GM12873 (cell line): ENCODE data around the gene PLXDC2.

Experiments
- TF ChIP-seq, protein P1 (sequence below): IDR thresholded peaks from 2 replicates; pipeline ENCODE4 v1.5.1; 2012; ENCODE audit warnings: low read depth, mild to moderate bottlenecking, moderate library complexity, low read length, control low read depth; ENCODE audit not compliant: insufficient read depth; ENCODE audit errors: missing control alignments

Gene PLXDC2

DNA sequence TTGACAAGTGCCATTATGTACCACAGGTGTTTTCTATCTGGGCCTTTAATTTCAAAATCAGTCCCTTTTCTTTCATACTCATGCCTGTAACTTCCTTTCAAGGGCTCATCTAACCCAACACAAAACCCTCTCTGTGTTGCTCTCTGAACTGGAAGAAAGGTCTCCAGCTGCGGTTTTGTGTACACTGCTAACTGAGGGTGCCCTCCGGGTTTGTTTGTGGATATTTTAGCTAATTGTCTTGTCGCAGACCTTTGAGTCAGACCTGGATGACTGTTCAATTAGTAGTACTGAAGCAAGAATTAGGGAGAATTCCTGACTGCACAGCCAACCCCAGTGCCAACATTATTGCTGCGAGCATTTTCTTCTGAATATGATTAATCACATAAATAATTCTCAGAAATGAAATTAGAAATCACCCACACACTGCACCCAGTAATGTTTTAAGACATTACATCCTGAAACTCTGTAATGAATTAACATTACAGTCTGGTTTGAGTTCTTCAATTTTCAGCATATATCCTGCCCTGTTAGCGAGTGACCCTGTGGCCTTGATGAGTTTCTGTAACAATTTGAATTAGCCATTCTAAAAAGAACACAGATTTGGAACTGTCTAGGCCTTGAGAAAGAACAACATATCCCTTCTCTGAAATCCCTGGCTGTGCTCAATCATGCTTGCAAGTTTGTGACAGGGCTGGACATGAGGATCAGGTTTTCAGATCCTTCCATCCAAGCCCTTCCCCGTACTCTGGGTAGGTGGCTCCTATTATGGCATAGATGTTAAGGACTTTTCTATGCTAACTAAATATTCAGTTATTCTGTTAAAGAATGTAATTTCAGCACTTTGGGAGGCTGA is 460.1 kb downstream of the PLXDC2 start:
- TF ChIP-seq, protein P1, sequence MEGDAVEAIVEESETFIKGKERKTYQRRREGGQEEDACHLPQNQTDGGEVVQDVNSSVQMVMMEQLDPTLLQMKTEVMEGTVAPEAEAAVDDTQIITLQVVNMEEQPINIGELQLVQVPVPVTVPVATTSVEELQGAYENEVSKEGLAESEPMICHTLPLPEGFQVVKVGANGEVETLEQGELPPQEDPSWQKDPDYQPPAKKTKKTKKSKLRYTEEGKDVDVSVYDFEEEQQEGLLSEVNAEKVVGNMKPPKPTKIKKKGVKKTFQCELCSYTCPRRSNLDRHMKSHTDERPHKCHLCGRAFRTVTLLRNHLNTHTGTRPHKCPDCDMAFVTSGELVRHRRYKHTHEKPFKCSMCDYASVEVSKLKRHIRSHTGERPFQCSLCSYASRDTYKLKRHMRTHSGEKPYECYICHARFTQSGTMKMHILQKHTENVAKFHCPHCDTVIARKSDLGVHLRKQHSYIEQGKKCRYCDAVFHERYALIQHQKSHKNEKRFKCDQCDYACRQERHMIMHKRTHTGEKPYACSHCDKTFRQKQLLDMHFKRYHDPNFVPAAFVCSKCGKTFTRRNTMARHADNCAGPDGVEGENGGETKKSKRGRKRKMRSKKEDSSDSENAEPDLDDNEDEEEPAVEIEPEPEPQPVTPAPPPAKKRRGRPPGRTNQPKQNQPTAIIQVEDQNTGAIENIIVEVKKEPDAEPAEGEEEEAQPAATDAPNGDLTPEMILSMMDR, result no peak

DNA sequence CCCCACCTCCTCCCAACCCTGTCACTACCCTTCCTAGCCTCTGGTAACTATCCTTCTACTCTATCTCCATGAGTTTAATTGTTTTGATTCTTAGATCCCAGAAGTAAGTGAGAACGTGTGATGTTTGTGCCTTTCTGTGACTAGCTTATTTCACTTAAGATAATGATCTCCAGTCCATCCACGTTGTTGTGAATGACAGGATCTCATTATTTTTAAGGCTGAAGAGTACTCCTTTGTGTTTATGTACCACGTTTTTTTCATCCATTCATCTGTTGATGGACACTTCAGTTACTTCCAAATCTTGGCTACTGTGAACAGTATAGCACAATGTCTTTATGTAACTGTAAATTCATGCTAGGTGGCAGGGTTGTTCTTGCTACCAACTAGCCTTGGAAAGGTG is 461.6 kb downstream of the PLXDC2 start:
- TF ChIP-seq, protein P1, result no peak

DNA sequence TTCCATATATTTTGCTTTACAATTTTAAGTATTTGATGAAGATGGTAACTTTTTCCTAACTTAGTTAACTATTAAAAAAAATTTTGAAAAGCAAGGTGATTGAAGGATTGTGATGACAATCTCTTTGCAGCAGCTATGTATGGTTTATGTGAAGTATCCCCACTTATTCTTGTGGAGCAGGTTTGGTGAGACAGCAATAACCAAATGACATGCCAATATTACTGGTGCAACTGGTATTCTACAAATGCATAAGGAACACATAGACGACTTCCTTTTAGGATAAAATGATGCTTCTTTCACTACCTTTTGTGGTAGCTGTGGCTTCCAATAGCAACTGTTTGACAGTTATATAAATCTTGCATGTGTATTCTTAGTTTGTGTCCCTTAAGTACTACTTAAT is 465.3 kb downstream of the PLXDC2 start:
- TF ChIP-seq, protein P1, result no peak

DNA sequence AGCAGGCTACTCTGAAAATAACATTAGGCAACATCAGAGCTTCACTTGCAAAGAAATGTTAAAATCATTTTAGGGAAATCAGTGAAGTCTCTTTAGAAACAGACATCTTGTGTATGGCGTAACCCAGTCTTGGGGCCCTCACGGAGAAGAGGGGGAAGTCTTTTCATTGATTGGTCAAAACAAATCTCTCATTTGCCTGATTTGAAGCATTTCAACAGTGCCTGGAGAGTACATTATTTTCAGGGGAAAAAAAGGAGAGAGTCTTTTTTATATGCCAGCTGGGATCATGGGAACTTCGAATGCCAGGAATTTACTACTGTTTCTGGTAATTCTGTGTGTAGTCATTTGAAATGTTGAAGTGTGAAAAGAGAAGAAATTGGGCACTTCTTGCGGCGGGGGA is 471.4 kb downstream of the PLXDC2 start:
- TF ChIP-seq, protein P1, result no peak

DNA sequence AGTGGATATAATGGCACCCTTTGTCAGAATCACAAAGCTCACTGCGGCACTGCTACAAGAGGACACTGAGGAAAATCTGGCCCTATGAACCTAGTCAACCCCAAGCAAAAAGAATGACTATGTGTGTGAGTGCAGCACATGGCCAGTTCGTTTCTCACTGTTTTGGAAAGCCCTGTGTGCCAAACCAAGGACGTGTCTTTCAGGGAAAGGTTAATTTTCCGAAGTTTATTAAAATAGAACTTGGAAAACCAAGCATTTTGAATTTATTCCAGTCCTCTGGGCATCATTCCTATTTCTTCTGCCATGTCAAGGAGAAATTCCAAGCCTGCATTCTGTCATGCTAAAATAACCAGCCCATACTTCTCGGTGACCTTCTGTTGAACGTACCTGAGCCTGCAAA is 471.8 kb downstream of the PLXDC2 start:
- TF ChIP-seq, protein P1, result no peak

DNA sequence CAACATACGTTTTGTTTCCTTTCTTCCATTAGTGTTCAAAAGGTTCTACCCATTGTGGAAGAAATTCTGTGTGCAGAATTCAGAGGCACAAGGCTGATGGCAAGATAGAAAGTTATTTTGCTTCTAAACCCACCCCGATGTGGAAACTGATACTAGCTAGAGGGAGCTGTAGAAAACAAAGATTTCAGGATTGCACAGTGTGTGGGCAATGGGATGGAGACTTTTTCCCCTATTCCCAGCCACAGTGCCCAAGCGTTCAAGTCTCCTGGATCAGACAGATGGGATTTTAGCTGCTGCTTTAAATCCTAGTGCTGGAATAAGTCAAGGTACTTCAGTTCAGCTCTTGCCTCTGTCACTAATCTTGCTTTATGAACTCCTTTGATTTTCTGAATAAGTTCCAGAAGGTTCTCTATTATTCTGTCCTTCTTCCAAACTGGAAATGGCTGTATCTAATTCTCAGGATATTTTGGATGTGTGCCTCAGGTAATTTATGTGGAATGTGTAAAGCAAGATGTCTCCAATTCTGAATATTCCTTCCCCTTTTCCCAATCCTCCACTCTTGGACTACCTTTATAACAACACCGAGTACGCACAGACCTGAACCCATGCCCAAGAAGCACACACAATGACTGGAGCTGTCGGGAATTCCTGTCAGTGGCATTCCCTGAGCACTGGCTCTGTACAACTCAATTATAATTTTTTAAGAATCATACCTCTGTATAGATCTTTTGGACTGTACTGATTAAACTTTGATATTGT is 473.0 kb downstream of the PLXDC2 start:
- TF ChIP-seq, protein P1, result no peak

DNA sequence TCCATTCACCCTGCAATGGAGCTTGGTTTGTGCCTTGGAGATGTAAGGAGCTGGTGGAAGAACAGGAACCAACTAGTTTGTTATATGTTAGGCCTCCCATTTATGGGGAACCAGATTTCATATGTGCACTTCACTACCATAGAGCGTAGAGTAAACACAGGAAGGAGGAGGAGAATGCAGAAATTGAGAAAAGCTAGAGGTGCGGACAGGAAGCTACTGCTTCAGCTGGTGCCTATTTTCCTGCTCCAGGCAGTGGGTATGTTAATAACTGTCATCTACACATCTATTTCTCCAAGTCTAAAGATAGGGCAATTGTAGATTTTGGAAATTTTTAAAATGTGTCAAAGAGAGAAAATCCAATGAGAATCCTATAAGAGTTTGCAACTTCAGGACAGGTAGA is 482.2 kb downstream of the PLXDC2 start:
- TF ChIP-seq, protein P1, result no peak
